GM12891 (cell line): ENCODE results near the gene MUTYH.

Experiments used
- PAX5 ChIP-seq: IDR thresholded peaks from 2 replicates; pipeline ENCODE4 v1.6.1; 2011; ENCODE audit warnings: low read length, moderate library complexity, mild to moderate bottlenecking; ENCODE audit not compliant: insufficient read depth, severe bottlenecking
- POLR2A ChIP-seq: IDR thresholded peaks from 2 replicates; pipeline ENCODE4 v1.6.1; 2011; ENCODE audit warnings: low read depth, low read length, control low read depth
- POLR2AphosphoS5 ChIP-seq: IDR thresholded peaks from 2 replicates; pipeline ENCODE4 v1.6.1; 2011; ENCODE audit warnings: low read depth, low read length, control low read depth

DNA sequence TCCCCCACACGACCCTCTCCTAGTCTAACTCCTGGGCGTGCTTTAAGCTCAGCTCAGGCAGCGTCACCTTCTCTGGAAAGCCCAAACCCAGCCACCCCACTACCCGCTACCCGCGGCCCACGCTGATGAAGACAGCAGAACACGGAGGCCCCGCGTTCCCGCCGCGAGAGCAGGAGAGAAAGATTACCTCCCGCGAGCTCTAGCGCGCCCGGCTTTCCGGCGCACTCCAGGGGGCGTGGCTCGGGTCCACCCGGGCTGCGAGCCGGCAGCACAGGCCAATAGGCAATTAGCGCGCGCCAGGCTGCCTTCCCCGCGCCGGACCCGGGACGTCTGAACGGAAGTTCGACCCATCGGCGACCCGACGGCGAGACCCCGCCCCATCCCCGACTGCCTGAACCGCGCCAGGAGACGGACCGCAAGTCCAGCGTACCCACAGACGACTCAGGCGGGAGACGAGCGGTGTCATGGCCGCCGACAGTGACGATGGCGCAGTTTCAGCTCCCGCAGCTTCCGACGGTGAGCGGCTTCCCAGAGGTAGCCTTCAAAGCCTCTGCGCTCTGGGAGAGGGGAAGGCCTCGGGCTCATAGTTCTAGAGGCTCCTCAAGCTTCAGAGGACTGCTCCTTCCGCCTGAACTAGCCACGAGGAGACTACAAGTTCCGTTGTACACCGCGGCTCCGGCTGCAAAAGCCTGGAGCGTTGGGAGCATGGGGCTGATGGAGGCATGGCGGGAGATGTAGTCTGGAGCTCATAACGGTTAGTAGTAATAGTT, at the start of gene MUTYH, which contains the start of gene TOE1:
- TF ChIP-seq POLR2A (peak; percentile 72), PAX5 (no peak), POLR2AphosphoS5 (peak; percentile 79; the same call in 1 of the 2 replicates)
